GM23338 (cell line): ENCODE measurements around the gene SLC25A25. TPM values are rescaled to one million over a fixed set of nuclear protein-coding genes. Genes with fewer than 3 reads are reported as not detected.

Source experiments
- ATAC-seq: fragments of 200-7000 bp; cut with Tn5 transposase; 3 replicates; pipeline ENCODE4 v1.9.1; 2020
- DNase-seq: peaks from one replicate; pipeline ENCODE4 v3.0.0-alpha.2; 2015; ENCODE audit warnings: low spot score
- H2AFZ ChIP-seq: fragments of 200-600 bp; sonication (generic); 2 replicates; pipeline ENCODE4 v1.8.0; 2016; ENCODE audit warnings: antibody characterized with exemption, mild to moderate bottlenecking, moderate library complexity
- H3F3A ChIP-seq: fragments of 200-600 bp; sonication (generic); replicated peaks from 2 replicates; pipeline ENCODE4 v1.8.0; 2017; ENCODE audit warnings: antibody characterized with exemption, mixed run types, low read depth
- H3K27ac ChIP-seq: fragments of 200-600 bp; sonication (generic); 2 replicates; pipeline ENCODE4 v1.6.1; 2016; ENCODE audit warnings: low read depth
- H3K27me3 ChIP-seq: fragments of 200-600 bp; sonication (generic); 2 replicates; pipeline ENCODE4 v1.8.0; 2016; ENCODE audit warnings: mild to moderate bottlenecking, mixed run types, moderate library complexity; ENCODE audit not compliant: insufficient read depth
- H3K36me3 ChIP-seq: fragments of 200-600 bp; sonication (generic); 2 replicates; pipeline ENCODE4 v1.8.0; 2016; ENCODE audit warnings: mild to moderate bottlenecking; ENCODE audit not compliant: insufficient read depth
- H3K4me1 ChIP-seq: fragments of 200-600 bp; sonication (generic); 2 replicates; pipeline ENCODE4 v1.8.0; 2016; ENCODE audit warnings: mild to moderate bottlenecking, moderate library complexity; ENCODE audit not compliant: insufficient read depth
- H3K4me2 ChIP-seq: fragments of 200-600 bp; sonication (generic); 2 replicates; pipeline ENCODE4 v1.7.1; 2017; ENCODE audit warnings: mixed run types
- H3K4me3 ChIP-seq: fragments of 200-600 bp; sonication (generic); 2 replicates; pipeline ENCODE4 v1.6.1; 2016; ENCODE audit warnings: mixed run types
- H3K79me2 ChIP-seq: fragments of 200-600 bp; sonication (generic); replicated peaks from 2 replicates; pipeline ENCODE4 v1.8.0; 2017; ENCODE audit warnings: mild to moderate bottlenecking; ENCODE audit not compliant: insufficient read depth
- H3K9me2 ChIP-seq: fragments of 200-600 bp; sonication (generic); 2 replicates; pipeline ENCODE4 v1.8.0; 2017; ENCODE audit not compliant: insufficient read depth
- H4K20me1 ChIP-seq: fragments of 200-600 bp; sonication (generic); replicated peaks from 2 replicates; pipeline ENCODE4 v1.8.0; 2017; ENCODE audit warnings: mild to moderate bottlenecking; ENCODE audit not compliant: insufficient read depth
- H3K27ac Mint-ChIP-seq: 2 replicates; pipeline ENCODE4 v1.8.0; 2020; ENCODE audit warnings: inconsistent platforms, mild to moderate bottlenecking, moderate library complexity, mixed read lengths
- H3K27me3 Mint-ChIP-seq: 3 replicates; pipeline ENCODE4 v1.8.0; 2022; ENCODE audit warnings: low read depth, mild to moderate bottlenecking, moderate library complexity, mixed read lengths, inconsistent platforms; ENCODE audit not compliant: insufficient read depth, poor library complexity
- H3K36me3 Mint-ChIP-seq: 3 replicates; pipeline ENCODE4 v1.8.0; 2021; ENCODE audit warnings: low read depth, mild to moderate bottlenecking, inconsistent platforms, moderate library complexity, mixed read lengths
- H3K4me1 Mint-ChIP-seq: 3 replicates; pipeline ENCODE4 v1.8.0; 2020; ENCODE audit warnings: mild to moderate bottlenecking, inconsistent platforms, mixed read lengths
- H3K4me3 Mint-ChIP-seq: 3 replicates; pipeline ENCODE4 v1.8.0; 2021; ENCODE audit warnings: moderate library complexity, mild to moderate bottlenecking, inconsistent platforms, mixed read lengths
- H3K9me3 Mint-ChIP-seq: 3 replicates; pipeline ENCODE4 v1.8.0; 2020; ENCODE audit warnings: moderate library complexity, mild to moderate bottlenecking, inconsistent platforms, mixed read lengths
- CREB1 ChIP-seq: fragments of 250-450 bp; sonication (Bioruptor Pico); IDR thresholded peaks from 2 replicates; pipeline ENCODE4 v1.5.0; 2020; ENCODE audit warnings: low read depth, mild to moderate bottlenecking, moderate library complexity
- EZH2phosphoT487 ChIP-seq: fragments of 200-600 bp; sonication (generic); IDR thresholded peaks from one replicate; pipeline ENCODE4 v1.8.1; 2018; ENCODE audit warnings: antibody characterized with exemption; ENCODE audit not compliant: unreplicated experiment
- JUNB ChIP-seq: IDR thresholded peaks from one replicate; pipeline ENCODE4 v1.6.1; 2016; ENCODE audit warnings: antibody characterized with exemption; ENCODE audit not compliant: unreplicated experiment
- NANOG ChIP-seq: IDR thresholded peaks from 2 replicates; pipeline ENCODE4 v1.6.1; 2016; ENCODE audit warnings: antibody characterized with exemption, borderline replicate concordance
- POLR2AphosphoS5 ChIP-seq: IDR thresholded peaks from 2 replicates; pipeline ENCODE4 v1.6.1; 2016; ENCODE audit warnings: antibody characterized with exemption, low read depth
- ZNF331 ChIP-seq: fragments of 250-450 bp; sonication (Bioruptor Pico); IDR thresholded peaks from 2 replicates; pipeline ENCODE4 v1.5.0; 2020; ENCODE audit warnings: low read depth, mild to moderate bottlenecking, moderate library complexity
- polyA plus RNA-seq: library from polyadenylated mRNA; unstranded; fragments of >200 nt; fragmentation: Nextera tagmentation; extraction: Ambion mirVana; gene quantifications from 2 replicates; pipeline ENCODE4 v1.2.1, GENCODE V29; 2016
- total RNA-seq: library from RNA; depleted of rRNA; stranded (reverse); fragments of >200 nt; shearing (Covaris generic); gene quantifications from 2 replicates; pipeline ENCODE4 v1.2.3, GENCODE V29; 2014
- TF ChIP-seq, protein P1 (sequence below): fragments of 250-450 bp; sonication (Bioruptor Pico); IDR thresholded peaks from 2 replicates; pipeline ENCODE4 v1.5.0; 2020; ENCODE audit warnings: mild to moderate bottlenecking, moderate library complexity

The SLC25A25 gene
- total and polyA plus RNA-seq, 2 experiments from 2014 or later, result 7.1 to 27.0 TPM

- no peak for TF ChIP-seq POLR2AphosphoS5
Observed at GRCh38 chr9:128145536-128145935, 77.5 kb downstream of the SLC25A25 start (continued).

DNA sequence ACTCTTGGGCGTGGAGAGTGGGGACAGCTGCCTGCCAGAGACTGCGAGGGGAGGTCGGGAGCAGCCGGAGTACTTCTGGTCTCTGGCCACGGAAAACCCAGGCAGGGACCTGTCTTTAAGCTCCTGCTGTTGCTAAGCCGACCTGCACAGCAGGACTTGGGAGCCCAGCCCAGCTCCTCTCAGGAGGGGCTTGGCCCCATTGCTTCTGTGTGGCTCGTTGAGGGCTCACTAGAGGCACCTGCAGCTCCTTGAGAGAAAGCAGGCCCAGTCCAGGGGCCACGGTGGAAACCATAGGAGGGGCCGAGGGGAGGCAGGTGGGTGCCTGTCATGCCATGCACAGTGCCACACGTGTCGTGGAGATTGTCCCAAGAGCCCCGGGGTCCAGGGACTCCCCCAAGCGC lies 77.9 kb downstream of the SLC25A25 start:
- no peak overlapping the region for H3K27ac Mint-ChIP-seq
- peaks cover 3% of the 10 kb centered on the region for H3K4me1 ChIP-seq
- ATAC-seq (no peak), DNase-seq (no peak)
- H2AFZ ChIP-seq, result no peak overlapping the region
- H3K9me2 ChIP-seq, result no peaks in the 10 kb centered on the region
- no peaks in the 10 kb centered on the region for H3K27me3 ChIP-seq
- H3K36me3 ChIP-seq, result no peaks in the 10 kb centered on the region
- H3F3A ChIP-seq, result no peaks in the 10 kb centered on the region
- H3K36me3 Mint-ChIP-seq, result no peaks in the 10 kb centered on the region
- no peak for TF ChIP-seq JUNB
- TF ChIP-seq CREB1 (CRISPR knock-in tag), result no peak
- TF ChIP-seq, protein P1, sequence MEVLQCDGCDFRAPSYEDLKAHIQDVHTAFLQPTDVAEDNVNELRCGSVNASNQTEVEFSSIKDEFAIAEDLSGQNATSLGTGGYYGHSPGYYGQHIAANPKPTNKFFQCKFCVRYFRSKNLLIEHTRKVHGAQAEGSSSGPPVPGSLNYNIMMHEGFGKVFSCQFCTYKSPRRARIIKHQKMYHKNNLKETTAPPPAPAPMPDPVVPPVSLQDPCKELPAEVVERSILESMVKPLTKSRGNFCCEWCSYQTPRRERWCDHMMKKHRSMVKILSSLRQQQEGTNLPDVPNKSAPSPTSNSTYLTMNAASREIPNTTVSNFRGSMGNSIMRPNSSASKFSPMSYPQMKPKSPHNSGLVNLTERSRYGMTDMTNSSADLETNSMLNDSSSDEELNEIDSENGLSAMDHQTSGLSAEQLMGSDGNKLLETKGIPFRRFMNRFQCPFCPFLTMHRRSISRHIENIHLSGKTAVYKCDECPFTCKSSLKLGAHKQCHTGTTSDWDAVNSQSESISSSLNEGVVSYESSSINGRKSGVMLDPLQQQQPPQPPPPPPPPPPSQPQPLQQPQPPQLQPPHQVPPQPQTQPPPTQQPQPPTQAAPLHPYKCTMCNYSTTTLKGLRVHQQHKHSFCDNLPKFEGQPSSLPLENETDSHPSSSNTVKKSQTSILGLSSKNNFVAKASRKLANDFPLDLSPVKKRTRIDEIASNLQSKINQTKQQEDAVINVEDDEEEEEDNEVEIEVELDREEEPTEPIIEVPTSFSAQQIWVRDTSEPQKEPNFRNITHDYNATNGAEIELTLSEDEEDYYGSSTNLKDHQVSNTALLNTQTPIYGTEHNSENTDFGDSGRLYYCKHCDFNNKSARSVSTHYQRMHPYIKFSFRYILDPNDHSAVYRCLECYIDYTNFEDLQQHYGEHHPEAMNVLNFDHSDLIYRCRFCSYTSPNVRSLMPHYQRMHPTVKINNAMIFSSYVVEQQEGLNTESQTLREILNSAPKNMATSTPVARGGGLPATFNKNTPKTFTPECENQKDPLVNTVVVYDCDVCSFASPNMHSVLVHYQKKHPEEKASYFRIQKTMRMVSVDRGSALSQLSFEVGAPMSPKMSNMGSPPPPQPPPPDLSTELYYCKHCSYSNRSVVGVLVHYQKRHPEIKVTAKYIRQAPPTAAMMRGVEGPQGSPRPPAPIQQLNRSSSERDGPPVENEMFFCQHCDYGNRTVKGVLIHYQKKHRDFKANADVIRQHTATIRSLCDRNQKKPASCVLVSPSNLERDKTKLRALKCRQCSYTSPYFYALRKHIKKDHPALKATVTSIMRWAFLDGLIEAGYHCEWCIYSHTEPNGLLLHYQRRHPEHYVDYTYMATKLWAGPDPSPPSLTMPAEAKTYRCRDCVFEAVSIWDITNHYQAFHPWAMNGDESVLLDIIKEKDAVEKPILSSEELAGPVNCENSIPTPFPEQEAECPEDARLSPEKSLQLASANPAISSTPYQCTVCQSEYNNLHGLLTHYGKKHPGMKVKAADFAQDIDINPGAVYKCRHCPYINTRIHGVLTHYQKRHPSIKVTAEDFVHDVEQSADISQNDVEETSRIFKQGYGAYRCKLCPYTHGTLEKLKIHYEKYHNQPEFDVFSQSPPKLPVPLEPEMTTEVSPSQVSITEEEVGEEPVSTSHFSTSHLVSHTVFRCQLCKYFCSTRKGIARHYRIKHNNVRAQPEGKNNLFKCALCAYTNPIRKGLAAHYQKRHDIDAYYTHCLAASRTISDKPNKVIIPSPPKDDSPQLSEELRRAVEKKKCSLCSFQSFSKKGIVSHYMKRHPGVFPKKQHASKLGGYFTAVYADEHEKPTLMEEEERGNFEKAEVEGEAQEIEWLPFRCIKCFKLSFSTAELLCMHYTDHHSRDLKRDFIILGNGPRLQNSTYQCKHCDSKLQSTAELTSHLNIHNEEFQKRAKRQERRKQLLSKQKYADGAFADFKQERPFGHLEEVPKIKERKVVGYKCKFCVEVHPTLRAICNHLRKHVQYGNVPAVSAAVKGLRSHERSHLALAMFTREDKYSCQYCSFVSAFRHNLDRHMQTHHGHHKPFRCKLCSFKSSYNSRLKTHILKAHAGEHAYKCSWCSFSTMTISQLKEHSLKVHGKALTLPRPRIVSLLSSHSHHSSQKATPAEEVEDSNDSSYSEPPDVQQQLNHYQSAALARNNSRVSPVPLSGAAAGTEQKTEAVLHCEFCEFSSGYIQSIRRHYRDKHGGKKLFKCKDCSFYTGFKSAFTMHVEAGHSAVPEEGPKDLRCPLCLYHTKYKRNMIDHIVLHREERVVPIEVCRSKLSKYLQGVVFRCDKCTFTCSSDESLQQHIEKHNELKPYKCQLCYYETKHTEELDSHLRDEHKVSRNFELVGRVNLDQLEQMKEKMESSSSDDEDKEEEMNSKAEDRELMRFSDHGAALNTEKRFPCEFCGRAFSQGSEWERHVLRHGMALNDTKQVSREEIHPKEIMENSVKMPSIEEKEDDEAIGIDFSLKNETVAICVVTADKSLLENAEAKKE (CRISPR knock-in tag), result no peak
- no peak for TF ChIP-seq POLR2AphosphoS5
- no peak for TF ChIP-seq ZNF331 (CRISPR knock-in tag)
- no peak for TF ChIP-seq NANOG
- TF ChIP-seq EZH2phosphoT487, result no peak
- H3K4me3 Mint-ChIP-seq, result no peak overlapping the region
- no peak overlapping the region for H3K4me2 ChIP-seq
- no peaks in the 10 kb centered on the region for H3K79me2 ChIP-seq
- peaks cover 10% of the 10 kb centered on the region for H3K27me3 Mint-ChIP-seq
- peaks cover 9% of the 10 kb centered on the region for H3K4me1 Mint-ChIP-seq
- no peak overlapping the region for H3K27ac ChIP-seq
- H4K20me1 ChIP-seq, result no peaks in the 10 kb centered on the region
- H3K4me3 ChIP-seq, result no peak overlapping the region
- H3K9me3 Mint-ChIP-seq, result no peaks in the 10 kb centered on the region
